ENCODE measurements around the gene PHF2.

The PHF2 gene

DNA sequence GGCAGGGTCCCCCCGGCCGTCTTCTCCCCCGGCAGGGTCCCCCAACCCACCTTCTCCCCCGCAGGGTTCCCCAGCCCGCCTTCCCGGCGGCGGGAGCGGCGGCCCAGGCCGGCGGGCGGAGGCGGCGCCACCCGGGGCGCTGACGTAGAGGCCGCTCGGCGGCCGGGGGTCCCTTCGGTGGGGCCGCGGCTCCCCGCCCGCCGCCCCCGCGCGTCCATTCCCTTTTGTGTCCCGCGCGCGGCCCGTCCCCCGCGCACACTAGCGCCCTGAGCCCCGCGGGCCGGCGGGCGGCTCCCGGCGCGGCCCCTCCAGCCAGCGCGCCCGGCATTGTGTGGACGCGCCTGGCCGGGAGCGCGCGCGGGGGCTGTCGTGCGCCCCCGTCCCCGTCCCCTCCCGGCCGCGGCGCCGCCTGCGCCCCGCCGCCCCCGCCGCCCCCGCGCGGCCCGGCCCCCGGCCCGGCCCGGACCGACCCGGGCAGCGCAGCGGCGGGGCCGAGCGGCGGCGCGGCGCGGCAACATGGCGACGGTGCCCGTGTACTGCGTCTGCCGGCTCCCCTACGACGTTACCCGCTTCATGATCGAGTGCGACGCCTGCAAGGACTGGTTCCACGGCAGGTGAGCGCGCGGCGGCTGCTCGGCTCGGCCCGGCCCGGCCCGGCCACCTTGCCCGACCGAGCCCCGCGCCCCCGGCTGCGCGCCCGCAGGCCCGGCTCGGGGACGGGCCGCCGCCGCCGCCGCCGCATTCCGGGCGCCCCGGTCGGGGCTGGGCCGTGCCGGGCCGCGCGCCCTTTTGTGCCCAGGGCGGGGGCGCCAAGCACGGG lies at the start of gene PHF2:
Gene PHF2 (plus strand): TSS at position 327 of the 820 bp plus-strand sequence. CDS start 190 bp downstream, at position 517.
- Histone ChIP-seq H3K9me3 (no peaks in the 10 kb centered on the region), H3K36me3 (no peaks in the 10 kb centered on the region), H3K4me3 (peak within 1 kb of the TSS; percentile 73 to 84), H3K4me1 (peaks cover 0 to 56% (median 42%) of the 10 kb centered on the region in 4 donors), H3K27ac (peak within 1 kb of the TSS; percentile 90 to 96), H3K27me3 (no peaks in the 10 kb centered on the region)
- TF ChIP-seq, protein P1, sequence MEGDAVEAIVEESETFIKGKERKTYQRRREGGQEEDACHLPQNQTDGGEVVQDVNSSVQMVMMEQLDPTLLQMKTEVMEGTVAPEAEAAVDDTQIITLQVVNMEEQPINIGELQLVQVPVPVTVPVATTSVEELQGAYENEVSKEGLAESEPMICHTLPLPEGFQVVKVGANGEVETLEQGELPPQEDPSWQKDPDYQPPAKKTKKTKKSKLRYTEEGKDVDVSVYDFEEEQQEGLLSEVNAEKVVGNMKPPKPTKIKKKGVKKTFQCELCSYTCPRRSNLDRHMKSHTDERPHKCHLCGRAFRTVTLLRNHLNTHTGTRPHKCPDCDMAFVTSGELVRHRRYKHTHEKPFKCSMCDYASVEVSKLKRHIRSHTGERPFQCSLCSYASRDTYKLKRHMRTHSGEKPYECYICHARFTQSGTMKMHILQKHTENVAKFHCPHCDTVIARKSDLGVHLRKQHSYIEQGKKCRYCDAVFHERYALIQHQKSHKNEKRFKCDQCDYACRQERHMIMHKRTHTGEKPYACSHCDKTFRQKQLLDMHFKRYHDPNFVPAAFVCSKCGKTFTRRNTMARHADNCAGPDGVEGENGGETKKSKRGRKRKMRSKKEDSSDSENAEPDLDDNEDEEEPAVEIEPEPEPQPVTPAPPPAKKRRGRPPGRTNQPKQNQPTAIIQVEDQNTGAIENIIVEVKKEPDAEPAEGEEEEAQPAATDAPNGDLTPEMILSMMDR (IDR thresholded peaks at IDR 0.05), result no peak
- intact Hi-C loops (cut with DNase I; ENCODE audit: low total_unique reads), result no loop called here
- DNase-seq, result peak in 1 of 2 donors; percentile 42

DNA sequence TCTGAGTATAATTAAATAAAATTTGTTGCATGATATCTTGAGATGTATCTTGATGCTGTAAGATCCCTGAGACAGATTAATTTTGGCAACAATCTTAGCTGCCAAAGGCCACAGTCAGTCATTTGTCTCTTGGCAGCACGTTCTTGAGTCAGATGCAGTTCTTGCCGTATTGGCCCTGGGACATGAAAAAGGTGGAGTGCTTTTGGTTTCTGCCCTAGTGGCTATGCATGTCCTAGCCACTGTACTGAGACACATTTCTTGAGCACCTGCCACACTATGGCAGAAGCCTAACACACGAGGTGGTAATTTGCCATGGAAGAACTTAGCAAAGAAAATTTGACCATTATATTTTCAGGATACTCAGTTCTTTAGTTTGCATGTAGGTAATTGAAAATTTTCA lies 45.0 kb upstream of the PHF2 start:
- H3K27me3 ChIP-seq, result no peaks in the 10 kb centered on the region
- intact Hi-C loops (cut with DNase I; ENCODE audit: low total_unique reads), result no loop called here
- H3K4me3 ChIP-seq, result no peak overlapping the region
- H3K4me1 ChIP-seq, result peaks cover 0 to 6% (median 2%) of the 10 kb centered on the region in 4 donors
- TF ChIP-seq, protein P1 (IDR thresholded peaks at IDR 0.05), result peak in 1 of 2 experiments; percentile 17
- no peak for DNase-seq
- H3K9me3 ChIP-seq, result no peaks in the 10 kb centered on the region
- peaks cover 43 to 66% (median 59%) of the 10 kb centered on the region in 3 donors for H3K36me3 ChIP-seq
- no peak overlapping the region for H3K27ac ChIP-seq

DNA sequence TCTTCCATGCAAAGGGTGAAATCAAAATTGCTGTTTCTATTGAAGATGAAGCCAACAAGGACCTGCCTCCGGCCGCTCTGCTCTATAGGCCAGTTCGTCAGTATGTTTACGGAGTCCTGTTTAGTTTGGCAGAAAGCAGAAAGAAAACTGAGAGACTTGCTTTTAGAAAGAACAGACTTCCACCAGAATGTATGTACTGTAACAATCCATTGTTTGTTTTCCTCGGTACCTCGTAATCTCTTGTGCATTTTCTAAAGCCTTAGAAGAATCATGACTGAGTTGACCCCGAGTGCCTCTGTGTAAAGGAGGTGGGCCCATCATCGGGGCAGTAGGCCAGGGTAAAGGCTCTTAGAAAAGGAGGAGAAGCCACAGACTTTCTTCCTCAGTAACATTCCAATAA lies 44.2 kb upstream of the PHF2 start:
- Histone ChIP-seq H3K4me3 (no peak overlapping the region), H3K27ac (no peak overlapping the region), H3K27me3 (no peaks in the 10 kb centered on the region), H3K4me1 (peaks cover 0 to 6% (median 2%) of the 10 kb centered on the region in 4 donors), H3K9me3 (no peaks in the 10 kb centered on the region), H3K36me3 (peaks cover 43 to 64% (median 59%) of the 10 kb centered on the region in 3 donors)
- intact Hi-C loops (cut with DNase I; ENCODE audit: low total_unique reads), result no loop called here
- TF ChIP-seq, protein P1 (IDR thresholded peaks at IDR 0.05), result no peak
- DNase-seq, result no peak

DNA sequence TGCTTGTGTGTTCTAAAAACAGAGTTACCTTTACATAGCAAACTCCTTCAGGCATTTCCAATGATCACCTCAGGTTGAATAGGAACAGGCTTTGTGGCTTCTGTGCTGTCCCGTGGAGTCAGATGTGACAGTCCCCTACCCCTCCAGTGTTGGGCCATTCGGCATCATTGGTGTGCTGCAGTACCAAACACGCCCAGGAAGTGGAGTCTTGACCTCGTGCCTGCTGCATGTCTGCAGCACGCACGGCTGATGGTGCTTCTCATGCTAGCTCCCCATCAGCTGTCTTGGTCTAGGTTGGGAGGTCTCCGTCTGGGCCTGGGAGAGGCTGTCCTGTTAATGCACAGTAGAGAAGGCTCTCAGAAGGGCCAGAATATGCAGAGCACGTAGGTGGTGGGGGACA lies 42.5 kb upstream of the PHF2 start:
- intact Hi-C loops (cut with DNase I; ENCODE audit: low total_unique reads), result no loop called here
- Histone ChIP-seq H3K4me3 (no peak overlapping the region), H3K27ac (no peak overlapping the region), H3K36me3 (peaks cover 35 to 63% (median 45%) of the 10 kb centered on the region in 3 donors), H3K4me1 (peaks cover 0 to 6% (median 2%) of the 10 kb centered on the region in 4 donors), H3K27me3 (no peaks in the 10 kb centered on the region), H3K9me3 (no peaks in the 10 kb centered on the region)
- TF ChIP-seq, protein P1 (IDR thresholded peaks at IDR 0.05), result no peak
- no peak for DNase-seq

DNA sequence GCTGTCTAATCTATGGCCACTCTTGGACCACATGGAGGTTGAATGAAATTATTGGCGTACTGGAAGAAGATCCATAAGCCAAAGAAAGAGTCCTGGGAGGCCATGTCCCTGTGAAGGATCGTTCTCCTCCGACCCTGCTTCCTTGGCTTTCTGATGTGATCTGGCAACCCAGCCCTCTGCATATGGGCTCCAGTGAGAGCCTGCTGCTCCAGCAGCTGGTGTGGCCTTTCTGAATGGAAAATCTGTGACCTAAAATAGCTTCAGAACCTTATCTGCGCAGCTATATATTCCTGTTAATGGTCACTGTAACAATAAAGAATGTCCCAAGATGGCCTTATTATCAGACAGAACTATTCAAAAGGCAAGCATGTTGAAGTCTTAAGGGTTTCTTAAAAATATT lies 40.2 kb upstream of the PHF2 start:
- no peaks in the 10 kb centered on the region for H3K9me3 ChIP-seq
- intact Hi-C loops (cut with DNase I; ENCODE audit: low total_unique reads), result no loop called here
- H3K27ac ChIP-seq, result no peak overlapping the region
- peaks cover 0 to 6% (median 3%) of the 10 kb centered on the region in 4 donors for H3K4me1 ChIP-seq
- peaks cover 20 to 61% (median 35%) of the 10 kb centered on the region in 3 donors for H3K36me3 ChIP-seq
- H3K4me3 ChIP-seq, result no peak overlapping the region
- TF ChIP-seq, protein P1 (IDR thresholded peaks at IDR 0.05), result no peak
- DNase-seq, result no peak
- no peaks in the 10 kb centered on the region for H3K27me3 ChIP-seq

All from tibial artery (tissue), 4 donors.